ENCODE data around the gene ARHGEF35.
"Not testable (repeated sequence)": the region's sequence is repeated elsewhere in the genome, so short reads cannot be mapped to it uniquely, and the experiment has no call there.

Gene ARHGEF35

DNA sequence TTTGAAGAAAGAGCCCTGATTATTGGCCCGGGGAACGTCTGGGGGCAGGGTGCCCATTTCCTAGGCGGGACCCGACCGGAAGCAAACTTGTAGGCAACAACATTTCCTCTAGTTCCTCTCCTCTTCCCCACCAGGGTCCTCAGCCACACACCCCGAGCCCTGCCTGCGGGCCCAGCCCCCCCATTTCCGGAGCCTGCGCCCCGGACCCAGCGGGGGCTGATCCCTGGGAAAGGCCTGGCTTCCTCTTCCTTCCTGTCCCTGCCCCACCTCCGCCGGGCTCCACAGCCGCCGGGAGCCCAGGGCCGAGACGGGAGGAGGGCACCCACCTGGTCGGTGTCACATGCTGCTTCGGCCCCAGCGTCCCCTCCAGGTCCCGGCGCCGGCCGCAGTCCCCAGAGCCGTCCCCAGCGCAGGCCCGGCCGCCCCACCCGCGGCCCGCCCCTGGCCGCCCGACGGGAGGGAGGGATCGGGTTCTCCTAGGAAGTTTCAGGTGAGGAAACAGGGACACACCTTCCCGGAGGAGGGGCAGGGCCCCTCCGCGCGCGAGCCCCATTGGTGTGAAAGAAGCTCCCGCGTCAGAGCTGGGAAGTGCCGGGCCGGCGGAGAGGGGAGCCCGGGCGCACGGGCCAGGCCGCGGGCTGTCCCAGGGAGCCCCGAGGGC is at the start of gene ARHGEF35:
TSS of gene ARHGEF35 (minus strand) at position 622 of the 661 bp plus-strand sequence. CDS start 7,450 bp downstream, outside the sequence.
- peak; percentile 3 for DNase-seq

GRCh38 chr7:144245372-144245771 is 49.7 kb upstream of the ARHGEF35 start:
- DNase-seq: not testable (repeated sequence)

GRCh38 chr7:144239365-144239764 is 43.7 kb upstream of the ARHGEF35 start, which contains the start of gene OR2A42:
Gene OR2A42, minus strand, starts transcription at chr7:144239605. Its CDS starts 6,762 bp downstream, at chr7:144232843.
- not testable (repeated sequence) for DNase-seq

GRCh38 chr7:144238530-144239082 is 43.0 kb upstream of the ARHGEF35 start:
- not testable (repeated sequence) for DNase-seq

- not testable (repeated sequence) for DNase-seq
Measured at GRCh38 chr7:144233039-144233438, 37.4 kb upstream of the ARHGEF35 start.

- not testable (repeated sequence) for DNase-seq
Measured at GRCh38 chr7:144231027-144231426, 35.4 kb upstream of the ARHGEF35 start.

DNA sequence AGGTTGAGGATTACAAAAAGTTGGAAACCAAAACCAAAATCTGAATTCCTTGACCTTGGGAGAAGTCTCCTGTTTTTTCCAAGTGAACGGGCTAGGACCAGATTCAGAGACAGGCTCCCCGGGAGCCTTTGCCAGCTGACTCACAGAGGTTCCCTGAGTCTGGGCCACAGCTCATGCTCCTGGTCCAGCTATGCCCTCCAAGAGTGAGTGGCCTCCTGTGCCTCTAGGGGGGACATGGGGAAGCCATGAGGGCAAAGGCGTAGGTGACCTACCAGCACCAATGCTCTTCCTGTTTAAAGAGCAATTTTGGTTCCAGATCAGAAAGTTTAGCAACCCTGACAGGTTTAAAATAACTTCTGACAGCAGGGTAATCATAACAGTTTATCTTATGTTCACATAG is 33.2 kb upstream of the ARHGEF35 start:
- DNase-seq: not testable (repeated sequence)

- DNase-seq: not testable (repeated sequence)
Measured at GRCh38 chr7:144226866-144227265, 31.2 kb upstream of the ARHGEF35 start.

DNA sequence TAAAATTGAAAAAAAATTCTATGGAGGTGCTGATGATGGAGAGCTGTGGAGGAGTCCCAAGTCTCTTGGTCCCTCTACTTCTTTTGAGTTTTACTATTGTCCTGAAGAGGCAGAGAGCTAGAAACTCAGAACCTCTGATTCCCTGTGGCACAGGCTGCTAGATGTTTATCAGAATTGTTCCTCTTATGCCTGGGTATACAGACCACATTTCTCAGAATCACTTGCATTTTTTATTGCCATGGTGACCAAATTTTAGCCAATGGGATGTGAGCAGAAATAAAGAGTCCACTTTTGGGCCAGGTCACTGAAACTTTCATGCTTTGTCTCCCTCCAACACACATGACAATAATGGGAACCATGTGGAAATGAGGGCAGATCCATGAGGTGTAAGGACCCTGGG is 28.0 kb upstream of the ARHGEF35 start:
- DNase-seq: not testable (repeated sequence)

- DNase-seq: not testable (repeated sequence)
Measured at GRCh38 chr7:144220531-144220930, 24.9 kb upstream of the ARHGEF35 start.

DNA sequence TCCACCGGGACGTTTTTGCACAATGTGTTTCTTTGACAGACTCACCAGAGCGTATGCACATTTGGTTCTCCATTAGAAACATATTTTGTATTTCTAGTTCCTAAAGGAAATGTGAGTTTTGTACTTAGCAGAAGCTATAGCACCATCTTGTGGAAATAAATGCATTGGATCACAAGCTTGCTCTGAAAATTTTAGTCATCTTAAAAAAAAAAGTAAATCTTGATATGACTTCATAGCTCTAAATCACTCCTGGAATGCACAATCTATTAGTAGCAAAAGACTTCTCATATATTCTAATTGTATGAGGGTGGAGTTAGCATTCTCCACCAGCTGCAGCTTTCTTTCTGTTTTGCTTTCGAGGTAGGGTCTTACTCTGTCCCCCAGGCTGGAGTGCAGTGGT is 23.5 kb upstream of the ARHGEF35 start:
- DNase-seq: not testable (repeated sequence)

DNA sequence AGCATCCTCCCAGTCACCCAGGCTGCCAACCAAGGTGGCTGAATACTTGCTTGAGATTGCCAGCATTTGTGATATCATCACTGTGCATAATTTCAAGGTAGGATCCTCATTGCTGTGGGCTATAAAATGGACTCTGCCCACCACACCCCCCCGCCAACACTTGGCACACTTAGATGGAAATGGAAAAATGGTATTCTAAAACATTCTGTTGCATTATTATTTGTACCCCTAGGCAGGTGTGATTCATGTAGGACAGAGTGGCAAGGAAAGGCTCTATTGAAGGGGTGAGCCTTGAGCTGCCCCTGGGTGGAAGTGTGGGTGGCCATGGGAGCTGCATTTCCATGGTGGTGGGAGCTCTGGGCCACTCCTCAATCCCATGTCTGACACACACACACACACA is 22.9 kb upstream of the ARHGEF35 start:
- DNase-seq: not testable (repeated sequence)

- DNase-seq: not testable (repeated sequence)
Measured at GRCh38 chr7:144217200-144217599, 21.6 kb upstream of the ARHGEF35 start.

DNA sequence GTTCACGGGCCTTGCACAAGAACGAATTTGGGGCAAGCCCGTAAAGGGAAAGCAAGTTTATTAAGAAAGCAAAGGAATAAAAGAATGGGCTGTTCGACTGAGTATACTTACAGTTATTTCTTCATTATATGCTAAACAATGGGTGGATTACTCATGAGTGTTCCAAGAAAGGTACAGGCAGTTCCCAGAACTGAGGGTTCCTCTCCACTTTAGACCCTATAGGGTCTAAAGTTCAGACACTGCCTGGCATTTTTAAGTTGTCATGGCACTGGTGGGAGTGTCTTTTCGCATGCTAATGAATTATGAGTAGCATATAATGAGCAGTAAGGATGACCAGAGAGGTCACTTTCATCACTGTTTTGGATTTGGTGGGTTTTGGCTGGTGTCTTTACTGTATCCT is 9.7 kb upstream of the ARHGEF35 start:
- not testable (repeated sequence) for DNase-seq

DNA sequence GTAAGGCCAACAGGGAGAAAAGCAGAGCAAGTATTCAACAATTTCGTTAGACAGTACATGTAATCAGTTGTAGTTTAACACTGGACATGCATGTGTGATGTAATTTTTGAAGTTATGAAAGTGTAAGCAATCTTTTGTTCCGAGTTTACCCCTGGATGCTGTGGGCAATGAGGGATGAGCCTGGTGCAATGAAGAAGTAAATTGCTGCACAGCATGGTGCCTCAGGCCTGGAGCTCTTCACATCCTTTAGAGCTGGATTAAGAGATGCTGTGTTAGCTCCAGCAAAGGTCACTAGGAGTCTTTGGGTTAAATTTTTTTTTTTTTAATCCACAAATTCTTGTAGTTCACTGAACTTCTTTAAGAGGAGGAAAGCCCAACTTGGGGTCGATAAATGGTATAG is 7.5 kb upstream of the ARHGEF35 start:
- DNase-seq: not testable (repeated sequence)

DNA sequence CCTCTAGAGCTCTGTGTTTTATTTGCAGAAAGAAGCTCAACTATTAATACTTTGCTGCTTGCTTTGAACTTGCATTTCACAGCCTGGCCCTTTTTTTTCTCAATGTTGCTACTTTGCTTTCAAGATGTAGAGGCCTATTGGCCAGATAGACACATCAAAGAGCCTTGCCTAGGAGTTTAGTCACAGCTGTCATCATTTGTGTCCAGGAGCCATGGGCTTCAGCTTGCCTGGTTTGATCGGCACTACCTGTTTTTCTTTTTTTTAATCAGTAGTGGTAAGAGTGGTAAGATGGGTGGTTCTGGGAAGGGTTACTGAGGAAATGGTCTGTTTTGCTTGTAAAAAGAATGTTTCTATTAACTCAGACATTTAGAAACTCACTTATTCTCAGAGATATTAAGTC is 6.3 kb upstream of the ARHGEF35 start:
- not testable (repeated sequence) for DNase-seq

DNA sequence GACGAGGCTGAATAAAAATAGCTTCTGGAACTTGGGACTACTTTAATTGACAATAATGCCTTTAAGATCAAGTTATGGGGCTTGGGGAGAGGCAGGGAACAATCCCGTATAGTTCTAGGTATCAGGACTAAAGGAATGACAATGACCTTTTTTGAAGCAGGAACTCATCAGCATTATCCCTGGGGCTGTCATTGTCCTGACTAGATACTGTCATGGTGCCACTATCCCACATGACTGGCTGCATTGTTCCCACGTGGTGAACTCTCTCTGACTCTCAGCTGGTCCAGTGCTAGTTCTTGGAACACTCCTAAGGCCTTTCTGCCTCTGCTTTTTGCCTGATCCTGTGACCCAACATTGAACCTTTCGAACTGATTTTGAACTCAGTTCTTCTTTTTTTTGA is 3.3 kb upstream of the ARHGEF35 start:
- DNase-seq: not testable (repeated sequence)

DNA sequence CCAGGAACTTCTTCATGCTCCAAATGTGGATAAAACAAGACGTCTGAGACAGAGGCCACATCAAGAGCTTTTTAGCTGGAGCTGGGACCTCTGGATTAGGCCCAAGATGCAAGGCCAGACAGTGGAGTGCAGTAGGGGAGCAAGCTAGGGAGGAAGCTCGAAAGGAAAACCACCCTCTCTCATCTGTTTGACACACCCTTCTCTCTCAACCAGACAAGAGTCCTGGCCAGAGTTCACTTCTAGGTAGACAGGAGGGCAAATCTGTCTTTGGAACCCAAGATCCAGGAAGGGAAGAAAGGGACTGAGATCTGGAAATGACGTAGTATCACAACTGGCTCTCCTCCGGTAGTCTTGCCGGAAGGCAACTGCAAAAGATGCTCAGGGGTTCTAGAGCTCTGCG is 1.2 kb downstream of the ARHGEF35 start:
- not testable (repeated sequence) for DNase-seq

- DNase-seq: not testable (repeated sequence)
Measured at GRCh38 chr7:144193782-144194181, 1.9 kb downstream of the ARHGEF35 start.

DNA sequence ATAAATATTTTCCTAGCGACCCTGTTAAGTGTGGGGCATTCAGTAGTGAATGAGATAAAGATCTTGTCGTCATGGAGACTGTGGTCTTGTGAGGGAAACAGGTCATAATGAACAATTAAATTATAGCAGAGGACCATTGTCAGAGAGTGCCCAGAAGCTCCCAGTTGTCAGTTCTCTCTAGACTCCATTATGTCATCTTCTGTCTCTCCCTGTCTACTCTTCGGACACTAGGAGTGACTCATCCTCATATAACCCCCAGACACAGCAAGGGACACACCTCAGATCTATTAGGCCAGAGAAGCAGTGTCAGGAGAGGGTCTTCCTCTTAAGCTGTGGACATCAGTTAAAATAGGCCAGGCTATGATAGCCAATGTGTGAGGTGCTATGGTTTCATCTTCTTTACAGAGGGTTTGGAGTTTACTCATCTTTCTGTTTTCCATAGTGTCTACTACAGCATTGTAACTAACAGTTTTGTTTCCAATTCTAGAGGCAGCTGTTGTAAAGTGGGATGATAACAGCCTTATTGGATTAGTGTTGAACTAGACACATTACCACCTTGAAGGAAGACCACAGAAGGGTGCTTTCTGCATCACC is 7.0 kb downstream of the ARHGEF35 start:
- DNase-seq: not testable (repeated sequence)

- DNase-seq: not testable (repeated sequence)
Measured at GRCh38 chr7:144187848-144188247, 7.8 kb downstream of the ARHGEF35 start.

GRCh38 chr7:144183166-144183565 is 12.5 kb downstream of the ARHGEF35 start, which contains the start of gene CTAGE4:
Gene CTAGE4, plus strand, starts transcription at chr7:144183466. Its CDS starts 38 bp downstream, at chr7:144183504.
- DNase-seq: not testable (repeated sequence)

- DNase-seq: not testable (repeated sequence)
Measured at GRCh38 chr7:144179165-144179479, 16.5 kb downstream of the ARHGEF35 start.
